Right cardiac atrium (tissue), 5 donors: ENCODE results near the gene SCN2B. TPM values are rescaled to one million over a fixed set of nuclear protein-coding genes. Genes with fewer than 3 reads are reported as not detected.

ENCODE experiments used
- ATAC-seq, 2 donors: fragments of 200-7000 bp; cut with Tn5 transposase; one replicate each; pipeline versions ENCODE4 v1.8.0 to v1.9.1; 2020; ENCODE audit warnings: moderate library complexity in 2 of 2, mild to moderate bottlenecking in 1 of 2
- DNase-seq, 3 donors: peaks; one replicate each; pipeline ENCODE4 v3.0.0-alpha.2; 2020
- H3K27ac ChIP-seq: one replicate; pipeline ENCODE4 v1.5.1; 2013; ENCODE audit warnings: mild to moderate bottlenecking, low read length, control low read depth, moderate library complexity
- H3K27me3 ChIP-seq: one replicate; pipeline ENCODE4 v1.6.1; 2013; ENCODE audit not compliant: control insufficient read depth, insufficient read depth
- H3K4me1 ChIP-seq: one replicate; pipeline ENCODE4 v1.6.1; 2013; ENCODE audit warnings: low read length; ENCODE audit not compliant: control insufficient read depth, insufficient read depth
- H3K4me3 ChIP-seq: one replicate; pipeline ENCODE4 v1.5.1; 2013; ENCODE audit warnings: low read length, control low read depth
- H3K9me3 ChIP-seq: one replicate; pipeline ENCODE4 v1.6.1; 2013; ENCODE audit warnings: low read length; ENCODE audit not compliant: control insufficient read depth
- WGBS: extraction: QIAGEN DNeasy Blood & Tissue Kit; methylation state at CpG from one replicate; pipeline ENCODE4 v1.1.7; 2013; 5-methylcytosine and 5-hydroxymethylcytosine counted together
- intact Hi-C, 4 donors: fragments of 100-400 bp; cut with DNase I; formaldehyde crosslinking; loops; one replicate each; pipeline versions ENCODE4 v1.11.0 to v1.14.0; 2022 to 2023
- polyA plus RNA-seq: library from polyadenylated mRNA; stranded (reverse); fragments of 200-250 nt; gene quantifications from one replicate; pipeline ENCODE4 v1.2.3, GENCODE V29; 2013
- total RNA-seq, 4 donors: library from RNA; stranded (reverse); fragmentation: NEBNext Ultra II Directional; extraction: Animal tissue kit (Norgen Biotek cat#: 25700); gene quantifications; one replicate each; pipeline ENCODE4 v1.2.1, GENCODE V29; 2021
- donor health status: healthy with polysubstance abuse.
- donor health status: DM: no; HTN: yes; CAD: no.
- donor health status: DM: no; HTN: no; CAD: no.
- donor health status: DM: no; HTN: yes; CAD: no; lungs with severe emphysema.
- donor health status: DM: yes; HTN: yes; CAD: no.

Gene SCN2B
- total and polyA plus RNA-seq, 5 donors: 2.1 to 11.7 (median 4.3) TPM

DNA sequence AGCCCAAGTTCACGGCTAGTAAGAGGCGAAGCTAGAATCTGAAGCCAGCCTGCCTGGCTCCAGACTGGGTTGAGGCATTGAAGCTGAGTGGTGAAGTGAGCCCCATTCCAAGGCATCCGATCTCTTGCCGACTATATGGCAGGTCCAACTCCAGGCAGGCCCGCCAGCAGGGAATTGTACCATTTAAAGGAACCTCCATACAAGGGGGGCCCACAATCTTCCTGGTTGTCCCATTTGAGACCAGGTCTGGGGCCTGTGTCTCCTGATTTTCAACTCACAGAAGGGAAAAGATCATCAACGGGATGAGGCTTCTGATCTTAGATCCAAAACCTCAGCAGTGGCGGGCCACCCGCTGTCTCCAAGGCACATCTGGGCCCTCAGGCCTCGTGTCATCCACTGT is 4.1 kb downstream of the SCN2B start:
- Histone ChIP-seq H3K4me3 (no peak overlapping the region), H3K4me1 (no peaks in the 10 kb centered on the region), H3K27ac (no peak overlapping the region), H3K27me3 (no peaks in the 10 kb centered on the region), H3K9me3 (no peaks in the 10 kb centered on the region)
- DNase-seq (no peak), ATAC-seq (no peak)
- 89% methylated on average over 9 of the region's 9 CpGs for WGBS
- intact Hi-C loops: no loop called here

DNA sequence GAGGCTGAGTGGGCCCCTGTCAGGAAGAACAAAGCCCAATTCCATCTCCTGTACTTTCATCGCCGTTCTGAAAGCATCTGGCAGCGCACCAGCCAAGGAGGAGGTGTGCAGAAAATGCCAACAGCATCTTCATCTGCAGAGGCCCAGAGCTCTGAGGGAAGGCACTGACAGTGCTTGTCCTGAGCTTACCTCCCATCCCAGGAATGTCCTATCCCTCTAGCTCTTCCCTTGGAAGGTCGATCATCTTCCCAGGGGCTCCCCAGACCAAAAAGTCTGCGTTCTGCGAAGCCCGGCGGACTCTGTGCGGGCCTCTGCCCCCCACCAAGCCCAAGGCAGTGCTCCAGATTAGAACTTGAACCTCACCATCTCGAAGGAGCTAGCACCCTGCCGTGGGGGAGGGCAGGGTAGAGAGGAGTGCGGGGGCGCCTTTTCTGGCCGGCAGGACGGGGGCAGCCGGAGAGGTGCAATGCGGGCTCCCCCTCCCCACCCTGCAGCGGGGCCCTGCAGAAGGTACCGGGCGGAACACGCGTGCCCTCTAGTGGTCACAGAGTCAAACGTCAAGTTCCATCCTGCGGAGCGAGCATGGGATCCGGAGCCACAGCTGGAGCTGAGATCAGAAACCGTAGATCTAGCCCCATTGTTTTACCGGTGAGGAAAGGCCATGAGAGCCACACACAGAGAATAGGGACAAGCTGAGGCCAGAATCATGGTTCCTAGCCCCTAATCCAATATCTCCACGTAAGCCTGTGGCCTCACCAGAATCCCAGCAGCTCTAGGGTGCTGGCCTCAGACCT is 5.0 kb downstream of the SCN2B start:
- intact Hi-C loops: loop anchor here in 1 of 4 donors (2.0 kb wide), 1 partner anchor 27 kb away; no protein-coding TSS in a partner anchor
- WGBS: 8% methylated on average over 29 of the region's 29 CpGs

DNA sequence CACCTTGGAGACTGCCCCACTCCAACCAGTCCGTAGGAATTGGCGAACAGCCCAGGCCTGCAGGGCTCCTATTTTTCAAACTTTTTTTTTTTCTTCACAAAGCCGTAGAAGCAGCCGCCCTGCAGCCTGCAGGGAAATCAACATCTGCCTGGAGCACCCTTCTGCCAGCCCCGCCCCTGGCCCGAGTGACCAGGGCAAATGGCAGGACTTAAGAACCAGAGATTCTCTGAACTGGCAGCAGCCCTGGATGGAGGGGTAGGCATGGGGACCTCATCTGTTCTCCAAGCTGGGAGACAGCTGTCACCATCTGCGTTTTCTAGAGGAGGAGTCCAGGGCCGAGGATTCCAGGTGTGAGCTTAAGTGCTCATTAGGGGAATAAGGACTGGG is 5.6 kb downstream of the SCN2B start:
- 54% methylated on average over 8 of the region's 8 CpGs for WGBS
- intact Hi-C loops: loop anchor here in 1 of 4 donors (2.0 kb wide), 1 partner anchor 26 kb away; no protein-coding TSS in a partner anchor
- H3K9me3 ChIP-seq: no peaks in the 10 kb centered on the region
- peak in 1 of 3 donors; percentile 44 for DNase-seq
- H3K4me3 ChIP-seq: no peak overlapping the region
- no peak for ATAC-seq
- H3K4me1 ChIP-seq: no peaks in the 10 kb centered on the region
- no peak overlapping the region for H3K27ac ChIP-seq
- H3K27me3 ChIP-seq: no peaks in the 10 kb centered on the region

More for the DNA sequence above, 5.0 kb downstream of the SCN2B start:
- H3K4me1 ChIP-seq: no peaks in the 10 kb centered on the region
- no peak overlapping the region for H3K4me3 ChIP-seq
- peak; percentile 69 to 87 (median 85) for DNase-seq
- ATAC-seq: peak; percentile 62 to 73
- no peak overlapping the region for H3K27ac ChIP-seq
- H3K27me3 ChIP-seq: no peaks in the 10 kb centered on the region
- no peaks in the 10 kb centered on the region for H3K9me3 ChIP-seq

DNA sequence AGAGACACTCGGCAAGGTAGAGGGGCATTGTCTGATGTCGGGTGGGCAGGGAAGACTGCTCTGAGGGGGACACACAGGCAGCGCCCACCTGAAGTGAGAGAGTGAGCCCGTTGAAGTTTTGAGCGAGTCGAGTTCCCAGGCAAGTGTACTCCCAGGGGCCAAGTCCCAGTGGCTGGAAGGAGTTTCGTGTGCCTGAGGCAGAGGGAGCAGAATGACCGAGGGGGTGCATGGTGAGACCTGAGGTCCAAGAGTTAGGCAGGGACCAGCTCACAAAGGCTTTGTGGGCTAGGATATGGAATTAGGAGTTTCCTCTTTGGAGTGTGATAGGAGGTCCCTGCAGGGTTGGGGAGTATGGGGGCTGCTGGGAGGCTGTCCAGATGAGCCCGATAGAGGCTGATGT is 6.2 kb downstream of the SCN2B start:
- H3K27me3 ChIP-seq: no peaks in the 10 kb centered on the region
- H3K27ac ChIP-seq: no peak overlapping the region
- DNase-seq (peak in 1 of 3 donors; percentile 18), ATAC-seq (no peak)
- no peaks in the 10 kb centered on the region for H3K9me3 ChIP-seq
- H3K4me3 ChIP-seq: no peak overlapping the region
- WGBS: 76% methylated on average over 9 of the region's 9 CpGs
- H3K4me1 ChIP-seq: no peaks in the 10 kb centered on the region
- intact Hi-C loops: loop anchor here in 1 of 4 donors (2.0 kb wide), 1 partner anchor 25 kb away; no protein-coding TSS in a partner anchor

DNA sequence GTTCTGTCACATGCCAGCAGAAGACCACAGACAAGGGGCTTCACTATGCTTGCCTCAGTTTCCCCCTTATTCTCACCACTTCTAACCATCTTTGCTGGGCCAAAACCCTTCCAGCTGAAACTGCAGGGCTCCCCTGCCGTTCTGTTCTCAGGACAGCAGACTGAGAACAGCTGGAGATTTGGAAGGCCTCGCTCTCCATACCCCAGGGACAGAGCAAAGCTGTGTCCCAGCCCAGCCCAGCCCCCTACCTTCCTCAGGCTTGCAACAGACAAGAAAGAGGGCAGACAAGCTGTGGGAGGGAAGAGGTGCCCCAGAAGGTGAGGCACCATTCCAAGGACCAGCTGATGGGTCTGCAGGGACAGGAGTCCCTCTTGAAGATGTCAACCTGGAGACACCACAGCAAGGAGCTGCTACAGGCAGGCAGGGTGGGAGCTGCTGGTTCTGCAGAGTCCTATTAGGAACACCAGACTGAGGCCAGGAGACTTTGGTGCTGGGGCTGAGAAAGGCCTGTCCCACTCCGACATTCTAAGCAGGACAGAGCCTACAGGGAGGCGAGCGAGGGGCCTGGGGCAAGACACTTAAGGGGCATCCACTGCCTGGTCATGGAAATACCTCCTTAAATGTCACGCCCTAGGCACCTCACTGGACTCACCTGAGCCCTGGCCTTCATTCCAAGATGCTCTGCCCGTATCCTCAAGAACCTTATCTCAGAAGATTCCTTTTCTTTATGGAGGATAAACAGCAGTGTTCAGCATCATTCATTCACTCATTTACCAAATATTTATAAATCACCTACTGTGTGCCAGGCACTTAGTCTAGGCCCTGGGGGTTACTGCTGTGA is 6.9 kb downstream of the SCN2B start:
- intact Hi-C loops: loop anchor here in 1 of 4 donors (2.0 kb wide), 1 partner anchor 25 kb away; no protein-coding TSS in a partner anchor
- ATAC-seq (no peak), DNase-seq (peak in 1 of 3 donors; percentile 69)
- Histone ChIP-seq H3K4me1 (no peaks in the 10 kb centered on the region), H3K27ac (no peak overlapping the region), H3K27me3 (no peaks in the 10 kb centered on the region), H3K9me3 (no peaks in the 10 kb centered on the region), H3K4me3 (no peak overlapping the region)
- 73% methylated on average over 7 of the region's 7 CpGs for WGBS

DNA sequence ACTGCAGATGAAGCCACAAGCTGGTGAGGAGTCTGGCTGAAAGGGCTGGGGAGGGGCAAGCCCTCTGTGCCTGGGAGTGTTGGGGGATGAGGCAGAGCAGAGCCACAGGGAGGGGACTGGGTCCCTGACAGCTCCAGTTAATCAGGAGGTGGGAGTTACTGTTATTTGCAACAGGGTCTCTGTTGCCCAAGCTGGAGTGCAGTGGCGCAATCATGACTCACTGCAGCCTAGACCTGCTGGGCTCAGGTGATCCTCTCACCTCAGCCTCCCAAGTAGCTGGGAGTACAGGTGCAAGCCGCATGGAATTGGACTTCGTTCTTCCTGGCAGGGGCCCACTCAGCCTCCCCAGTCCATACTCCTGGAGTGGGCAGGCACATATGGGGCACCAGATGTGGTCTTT is 7.7 kb downstream of the SCN2B start:
- no peaks in the 10 kb centered on the region for H3K27me3 ChIP-seq
- WGBS: 86% methylated on average over 3 of the region's 3 CpGs
- H3K4me3 ChIP-seq: no peak overlapping the region
- DNase-seq (no peak), ATAC-seq (no peak)
- H3K4me1 ChIP-seq: no peaks in the 10 kb centered on the region
- no peaks in the 10 kb centered on the region for H3K9me3 ChIP-seq
- no peak overlapping the region for H3K27ac ChIP-seq
- intact Hi-C loops: no loop called here

DNA sequence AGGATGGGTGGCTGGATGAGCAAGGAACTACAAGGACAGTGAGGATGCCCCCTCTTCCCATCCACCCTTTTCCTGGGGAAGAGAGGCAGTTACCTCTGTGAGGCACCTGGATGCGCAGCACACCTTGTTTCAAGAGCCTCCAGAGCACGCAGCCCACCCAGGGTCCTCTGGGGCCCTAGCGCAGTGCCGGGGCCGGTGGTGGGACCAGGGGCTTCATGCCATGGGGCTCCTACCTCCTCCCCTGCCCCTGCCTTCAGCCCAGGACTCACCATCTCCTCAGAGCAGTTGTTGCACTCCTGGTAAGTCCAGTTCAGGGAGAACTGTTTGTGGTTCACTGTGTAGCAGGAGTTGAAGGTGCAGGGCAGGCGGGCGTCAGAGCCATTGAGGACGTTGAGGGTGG is 8.1 kb downstream of the SCN2B start:
- WGBS: 87% methylated on average over 8 of the region's 8 CpGs
- intact Hi-C loops: no loop called here
- no peak overlapping the region for H3K4me3 ChIP-seq

DNA sequence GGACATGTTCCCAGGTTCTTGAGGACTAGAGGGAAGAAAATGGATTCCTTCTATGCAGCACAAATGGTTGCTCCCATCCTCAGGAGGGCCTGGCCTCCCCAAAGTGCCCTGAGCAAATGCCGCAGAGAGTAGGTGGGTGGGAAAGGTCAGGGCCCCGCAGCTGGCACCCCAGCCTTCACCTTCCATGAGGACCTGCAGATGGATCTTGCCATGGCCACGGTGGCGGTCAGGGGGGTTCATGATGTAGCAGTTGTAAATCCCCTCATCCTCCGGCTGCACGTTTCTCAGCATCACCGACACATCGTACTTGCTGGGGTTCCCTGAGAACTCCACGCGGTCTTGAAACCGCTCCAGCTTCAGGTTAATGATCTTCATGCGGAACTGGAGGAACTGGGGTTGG is 8.5 kb downstream of the SCN2B start:
- no peaks in the 10 kb centered on the region for H3K4me1 ChIP-seq
- 91% methylated on average over 12 of the region's 12 CpGs for WGBS
- intact Hi-C loops: no loop called here
- H3K27me3 ChIP-seq: no peaks in the 10 kb centered on the region
- DNase-seq: no peak
- H3K27ac ChIP-seq: no peak overlapping the region
- no peak overlapping the region for H3K4me3 ChIP-seq
- H3K9me3 ChIP-seq: no peaks in the 10 kb centered on the region
- ATAC-seq: no peak

More for the DNA sequence above, 8.1 kb downstream of the SCN2B start:
- DNase-seq (no peak), ATAC-seq (no peak)
- Histone ChIP-seq H3K9me3 (no peaks in the 10 kb centered on the region), H3K27me3 (no peaks in the 10 kb centered on the region), H3K27ac (no peak overlapping the region), H3K4me1 (no peaks in the 10 kb centered on the region)

DNA sequence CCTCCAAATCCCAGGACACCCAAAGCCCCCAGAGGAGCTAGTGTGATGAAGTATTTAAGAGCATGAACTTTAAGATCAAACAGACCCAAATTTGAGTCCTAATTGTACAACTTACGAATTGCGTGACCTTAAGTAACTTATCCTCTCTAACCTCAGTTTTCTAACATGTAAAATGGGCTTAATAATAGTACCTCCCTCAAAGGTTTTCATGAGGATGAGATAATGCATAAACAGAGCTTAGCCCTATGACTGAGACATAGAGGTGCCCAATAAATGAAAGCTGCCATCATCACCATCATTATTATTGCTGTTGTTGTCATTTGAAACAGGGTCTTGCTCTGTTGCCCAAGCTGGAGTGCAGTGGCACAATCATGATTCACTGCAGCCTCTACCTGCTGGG is 9.2 kb downstream of the SCN2B start:
- intact Hi-C loops: no loop called here
- no peak for DNase-seq
- WGBS: 95% methylated on average over 2 of the region's 2 CpGs

DNA sequence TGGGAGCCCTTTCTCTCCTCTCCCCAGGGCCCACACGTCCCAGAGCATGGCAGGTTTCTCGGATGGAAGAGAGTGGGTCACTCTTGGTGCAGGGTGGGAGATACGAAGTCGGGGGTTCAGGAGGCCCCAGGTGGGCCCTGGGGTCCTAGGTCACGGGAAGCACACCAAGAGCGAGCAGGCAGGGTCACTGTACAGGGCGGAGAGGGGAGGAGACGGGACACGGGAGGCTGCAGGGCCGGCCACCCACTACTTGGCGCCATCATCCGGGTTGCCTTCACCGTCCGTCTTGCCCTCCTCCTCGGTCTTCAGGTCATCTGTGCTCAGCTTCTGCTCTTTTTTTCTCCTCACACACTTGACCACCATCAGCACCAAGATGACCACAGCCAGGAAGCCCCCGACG is 9.8 kb downstream of the SCN2B start:
- Histone ChIP-seq H3K4me1 (no peaks in the 10 kb centered on the region), H3K4me3 (no peak overlapping the region), H3K27me3 (no peaks in the 10 kb centered on the region), H3K9me3 (no peaks in the 10 kb centered on the region), H3K27ac (no peak overlapping the region)
- ATAC-seq (no peak), DNase-seq (no peak)
- WGBS: 84% methylated on average over 17 of the region's 17 CpGs
- intact Hi-C loops: no loop called here

More for the DNA sequence above, 9.2 kb downstream of the SCN2B start:
- no peaks in the 10 kb centered on the region for H3K27me3 ChIP-seq
- no peak overlapping the region for H3K4me3 ChIP-seq
- H3K4me1 ChIP-seq: no peaks in the 10 kb centered on the region
- ATAC-seq: no peak
- no peak overlapping the region for H3K27ac ChIP-seq
- H3K9me3 ChIP-seq: no peaks in the 10 kb centered on the region

DNA sequence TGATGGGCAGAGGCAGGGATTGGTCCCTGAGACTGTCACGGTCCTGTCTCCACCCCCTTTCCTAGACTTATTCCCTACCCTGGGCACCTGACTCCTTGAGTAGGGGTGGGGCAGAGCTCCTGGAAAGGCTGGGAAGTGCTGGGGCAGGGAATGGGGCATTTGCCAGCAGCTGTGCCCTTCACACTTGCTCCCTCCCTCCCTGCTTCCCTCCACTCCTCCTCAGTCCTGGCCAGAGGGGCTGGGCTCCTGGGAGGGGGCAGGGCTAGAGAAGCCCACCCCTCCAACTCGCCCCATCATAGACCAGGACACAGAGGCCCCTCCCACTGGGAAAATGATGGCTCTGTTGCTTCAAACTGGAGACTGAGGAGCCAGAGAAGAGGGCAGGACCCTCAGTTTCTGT is 11.6 kb downstream of the SCN2B start:
- H3K27ac ChIP-seq: no peak overlapping the region
- intact Hi-C loops: no loop called here
- no peaks in the 10 kb centered on the region for H3K9me3 ChIP-seq
- DNase-seq (no peak), ATAC-seq (no peak)
- H3K27me3 ChIP-seq: no peaks in the 10 kb centered on the region
- H3K4me1 ChIP-seq: no peaks in the 10 kb centered on the region
- 63% methylated on average over 2 of the region's 2 CpGs for WGBS
- no peak overlapping the region for H3K4me3 ChIP-seq
